KMS-11 (cell line): ENCODE measurements around the gene NCKIPSD.

Experiments used
- H2AFZ ChIP-seq: fragments of 200-600 bp; sonication (generic); 2 replicates; pipeline ENCODE4 v1.6.1; 2016; ENCODE audit warnings: antibody characterized with exemption, mixed run types, low read depth
- H3K27ac ChIP-seq: fragments of 200-600 bp; sonication (generic); 2 replicates; pipeline ENCODE4 v1.6.1; 2016; ENCODE audit warnings: mild to moderate bottlenecking, mixed run types
- H3K27me3 ChIP-seq: fragments of 200-600 bp; sonication (generic); 2 replicates; pipeline ENCODE4 v1.6.1; 2017; ENCODE audit warnings: mild to moderate bottlenecking, low read depth, mixed run types, moderate library complexity; ENCODE audit not compliant: insufficient read depth
- H3K36me3 ChIP-seq: fragments of 200-600 bp; sonication (generic); 2 replicates; pipeline ENCODE4 v1.6.1; 2017; ENCODE audit warnings: mild to moderate bottlenecking, mixed run types; ENCODE audit not compliant: insufficient read depth
- H3K4me1 ChIP-seq: fragments of 200-600 bp; sonication (generic); 2 replicates; pipeline ENCODE4 v1.6.1; 2016; ENCODE audit warnings: mild to moderate bottlenecking, low read depth, mixed run types; ENCODE audit not compliant: poor library complexity, severe bottlenecking
- H3K4me2 ChIP-seq: fragments of 200-600 bp; sonication (generic); 2 replicates; pipeline ENCODE4 v1.7.0; 2016; ENCODE audit warnings: mild to moderate bottlenecking, mixed run types
- H3K4me3 ChIP-seq: fragments of 200-600 bp; sonication (generic); IDR thresholded peaks from 2 replicates; pipeline ENCODE4 v1.6.1; 2017; ENCODE audit warnings: low read depth, low read length, mixed read lengths; ENCODE audit not compliant: insufficient read depth
- H3K79me2 ChIP-seq: fragments of 200-600 bp; sonication (generic); 2 replicates; pipeline ENCODE4 v1.6.1; 2016; ENCODE audit warnings: low read depth, mixed run types; ENCODE audit not compliant: insufficient read depth
- H3K9ac ChIP-seq: fragments of 200-600 bp; sonication (generic); 2 replicates; pipeline ENCODE4 v1.6.1; 2016; ENCODE audit warnings: mild to moderate bottlenecking, mixed run types
- H4K20me1 ChIP-seq: fragments of 200-600 bp; sonication (generic); 2 replicates; pipeline ENCODE4 v1.6.1; 2016; ENCODE audit warnings: mild to moderate bottlenecking, mixed run types; ENCODE audit not compliant: insufficient read depth
- CTCF ChIP-seq: fragments of 200-600 bp; sonication (generic); conservative IDR thresholded peaks from 2 replicates; pipeline ENCODE4 v1.6.1; 2017; ENCODE audit warnings: low read depth, mild to moderate bottlenecking, antibody characterized with exemption, low read length, moderate library complexity, mixed read lengths

The NCKIPSD gene

GRCh38 chr3:48662753-48663488 is 22.8 kb downstream of the NCKIPSD start, which contains the start of gene CELSR3:
Gene CELSR3, minus strand, starts transcription at chr3:48662886. Its CDS starts 252 bp downstream, at chr3:48662634.
- no peak for TF ChIP-seq CTCF
- H2AFZ ChIP-seq = peak within 1 kb of the TSS; percentile 54
- no peaks in the 10 kb centered on the region for H3K79me2 ChIP-seq
- H3K4me3 ChIP-seq = peak within 1 kb of the TSS; percentile 55
- peak within 1 kb of the TSS; percentile 89 for H3K4me2 ChIP-seq
- H3K4me1 ChIP-seq = peaks cover 5% of the 10 kb centered on the region
- peak within 1 kb of the TSS; percentile 92 for H3K9ac ChIP-seq
- no peaks in the 10 kb centered on the region for H4K20me1 ChIP-seq
- H3K27ac ChIP-seq = peak within 1 kb of the TSS; percentile 99
- no peaks in the 10 kb centered on the region for H3K27me3 ChIP-seq
- no peaks in the 10 kb centered on the region for H3K36me3 ChIP-seq

- H3K4me3 ChIP-seq = peak overlapping the region; percentile 55
- H3K27ac ChIP-seq = no peak overlapping the region
- H3K4me2 ChIP-seq = no peak overlapping the region
- H3K4me1 ChIP-seq = peaks cover 5% of the 10 kb centered on the region
- H3K36me3 ChIP-seq = no peaks in the 10 kb centered on the region
- no peaks in the 10 kb centered on the region for H3K27me3 ChIP-seq
- H3K9ac ChIP-seq = no peak overlapping the region
- no peaks in the 10 kb centered on the region for H3K79me2 ChIP-seq
- H4K20me1 ChIP-seq = no peaks in the 10 kb centered on the region
- no peak overlapping the region for H2AFZ ChIP-seq
- TF ChIP-seq CTCF = no peak
Measured at GRCh38 chr3:48662145-48662752, 23.5 kb downstream of the NCKIPSD start.

GRCh38 chr3:48661501-48662144 is 24.1 kb downstream of the NCKIPSD start:
- Histone ChIP-seq H3K36me3 (no peaks in the 10 kb centered on the region), H3K4me2 (no peak overlapping the region), H3K9ac (no peak overlapping the region), H4K20me1 (no peaks in the 10 kb centered on the region), H3K27me3 (no peaks in the 10 kb centered on the region), H3K27ac (no peak overlapping the region), H3K79me2 (no peaks in the 10 kb centered on the region), H2AFZ (no peak overlapping the region), H3K4me1 (peaks cover 5% of the 10 kb centered on the region), H3K4me3 (no peak overlapping the region)
- TF ChIP-seq CTCF = no peak

GRCh38 chr3:48660800-48661400 is 24.8 kb downstream of the NCKIPSD start:
- Histone ChIP-seq H3K79me2 (no peaks in the 10 kb centered on the region), H3K4me2 (no peak overlapping the region), H4K20me1 (no peaks in the 10 kb centered on the region), H3K36me3 (no peaks in the 10 kb centered on the region), H3K9ac (no peak overlapping the region), H3K4me3 (no peak overlapping the region), H3K27ac (no peak overlapping the region), H2AFZ (no peak overlapping the region), H3K4me1 (peaks cover 5% of the 10 kb centered on the region), H3K27me3 (no peaks in the 10 kb centered on the region)
- TF ChIP-seq CTCF = no peak
